T-helper 22 cell (primary cell): ENCODE data around the gene CTSK.
"Not testable (repeated sequence)": the region's sequence is repeated elsewhere in the genome, so short reads cannot be mapped to it uniquely, and the experiment has no call there.

ENCODE experiments used
- DNase-seq: peaks from one replicate; pipeline ENCODE4 v3.0.0-alpha.2; 2020; ENCODE audit warnings: low read depth

The CTSK gene

DNA sequence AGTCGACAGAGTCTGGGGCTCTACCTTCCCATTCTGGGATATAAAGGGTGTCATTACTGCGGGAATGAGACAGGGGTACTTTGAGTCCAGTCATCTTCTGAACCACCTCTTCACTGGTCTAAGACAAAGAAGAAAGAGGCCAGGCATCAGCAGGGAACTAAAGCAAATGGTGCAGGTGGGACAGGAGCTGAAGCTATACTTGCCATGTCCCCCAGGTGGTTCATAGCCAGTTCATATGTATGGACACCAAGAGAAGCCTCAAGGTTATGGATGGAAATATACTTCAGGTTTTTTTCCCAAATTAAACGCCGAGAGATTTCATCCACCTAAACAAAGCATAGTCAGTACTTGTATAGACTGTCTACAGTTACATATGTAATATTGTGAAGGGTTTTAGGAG lies 2.2 kb downstream of the CTSK start:
- DNase-seq: no peak

DNA sequence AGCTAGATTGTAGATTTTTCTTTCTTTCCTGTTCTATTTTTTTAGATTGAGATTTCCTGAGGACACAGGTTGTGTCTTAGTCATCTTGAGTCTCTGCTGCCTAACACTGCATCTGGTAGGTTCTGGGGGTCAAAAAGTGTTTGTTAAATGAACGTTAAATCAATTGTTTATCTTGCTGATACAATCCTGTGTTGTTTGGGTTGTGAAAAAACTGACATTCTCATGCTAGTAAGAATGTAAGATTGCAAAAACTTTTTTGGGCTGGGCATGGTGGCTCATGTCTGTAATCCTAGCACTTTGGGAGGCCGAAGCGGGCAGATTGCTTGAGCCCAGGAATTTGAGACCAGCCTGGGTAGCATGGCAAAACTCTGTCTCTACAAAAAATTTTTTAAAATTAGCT lies 3.4 kb downstream of the CTSK start:
- DNase-seq: no peak

- DNase-seq: no peak
These were observed 9.0 kb downstream of the CTSK start for GRCh38 chr1:150799089-150799488.

DNA sequence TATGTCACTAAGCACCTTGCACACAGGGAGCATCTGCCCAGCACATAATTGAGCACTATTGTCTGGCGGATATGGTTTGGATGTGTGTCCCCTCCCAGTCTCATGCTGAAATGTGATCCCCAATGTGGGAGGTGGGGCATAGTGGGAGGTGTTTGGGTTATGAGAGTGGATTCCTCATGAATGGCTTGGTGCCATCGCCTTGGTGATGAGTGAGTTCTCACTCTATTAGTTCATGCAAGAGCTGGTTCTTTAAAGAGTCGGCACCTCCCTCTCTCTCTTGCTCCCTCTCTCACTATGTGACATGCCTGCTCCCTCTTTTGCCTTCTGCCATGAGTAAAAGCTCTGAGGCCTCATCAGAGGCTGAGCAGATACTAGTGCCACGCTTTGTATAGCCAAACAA lies 9.5 kb downstream of the CTSK start:
- no peak for DNase-seq

- no peak for DNase-seq
These were observed 11.7 kb downstream of the CTSK start for GRCh38 chr1:150796374-150796773.

GRCh38 chr1:150793778-150794177 lies 14.3 kb downstream of the CTSK start:
- not testable (repeated sequence) for DNase-seq

GRCh38 chr1:150793221-150793620 lies 14.8 kb downstream of the CTSK start:
- no peak for DNase-seq

DNA sequence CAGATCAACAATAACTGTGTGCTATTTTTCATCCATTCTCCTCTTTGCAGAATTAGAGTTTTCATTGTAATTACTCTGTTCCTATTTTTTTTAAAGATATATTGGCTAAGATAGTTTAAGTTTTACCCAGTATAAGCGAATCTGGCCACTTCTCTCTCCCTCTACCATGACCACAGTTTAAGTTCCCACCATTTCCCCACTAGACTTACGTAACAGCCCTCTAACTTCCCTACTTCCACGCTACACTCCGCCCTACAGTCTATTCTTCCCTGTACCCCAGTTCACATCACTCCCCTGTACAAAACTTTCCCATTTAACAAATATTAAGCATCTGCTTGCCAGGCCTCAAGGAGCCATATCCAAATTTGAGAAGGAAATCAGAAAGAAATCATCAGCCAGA lies 16.5 kb downstream of the CTSK start:
- no peak for DNase-seq

GRCh38 chr1:150789396-150789795 lies 18.7 kb downstream of the CTSK start:
- no peak for DNase-seq

DNA sequence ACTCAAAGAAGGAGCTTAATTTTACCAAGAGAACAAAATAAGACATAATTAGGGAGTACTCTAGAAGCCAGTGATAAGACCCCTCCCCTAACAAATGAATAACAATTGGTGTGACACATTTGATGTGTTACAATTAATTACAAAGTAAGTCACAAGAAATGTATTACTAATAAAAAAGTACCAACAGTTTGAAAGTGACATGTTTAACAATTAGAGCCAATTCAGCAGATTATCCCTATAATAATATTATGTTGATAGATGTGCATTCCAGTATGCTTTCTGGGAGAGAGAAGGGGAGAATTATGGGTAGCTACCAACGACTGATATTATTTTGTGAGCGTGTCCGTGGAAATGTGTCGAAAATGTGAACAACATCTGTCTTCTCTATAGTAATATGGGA lies 19.1 kb downstream of the CTSK start:
- DNase-seq: no peak

- DNase-seq: no peak
These were observed 20.6 kb downstream of the CTSK start for GRCh38 chr1:150787455-150787854.

GRCh38 chr1:150780510-150780909 lies 27.6 kb downstream of the CTSK start:
- DNase-seq: no peak

DNA sequence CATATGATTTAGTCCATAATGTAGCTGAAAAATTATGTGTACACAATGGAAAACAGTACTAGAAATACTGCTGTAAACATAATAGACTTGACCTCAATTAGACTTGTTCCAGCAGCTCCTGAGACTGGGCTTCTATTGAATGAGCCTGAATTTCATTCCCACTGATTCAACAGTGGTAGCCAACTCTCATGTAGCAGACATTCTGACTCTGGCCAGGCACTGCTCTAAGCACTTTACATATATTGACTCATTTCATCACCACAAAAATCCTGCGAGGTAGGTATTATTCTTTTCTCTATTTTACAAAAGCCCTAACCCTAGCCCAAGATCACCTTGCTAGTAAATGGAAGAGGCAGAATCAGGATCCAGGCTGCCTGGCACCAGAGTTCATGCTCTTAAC lies 29.7 kb downstream of the CTSK start:
- no peak for DNase-seq

GRCh38 chr1:150777544-150777943 lies 30.5 kb downstream of the CTSK start:
- DNase-seq: no peak

- not testable (repeated sequence) for DNase-seq
These were observed 32.0 kb downstream of the CTSK start for GRCh38 chr1:150775931-150776505.

- DNase-seq: no peak
These were observed 32.8 kb downstream of the CTSK start for GRCh38 chr1:150775276-150775675.

- no peak for DNase-seq
These were observed 35.7 kb downstream of the CTSK start for GRCh38 chr1:150772326-150772725.

DNA sequence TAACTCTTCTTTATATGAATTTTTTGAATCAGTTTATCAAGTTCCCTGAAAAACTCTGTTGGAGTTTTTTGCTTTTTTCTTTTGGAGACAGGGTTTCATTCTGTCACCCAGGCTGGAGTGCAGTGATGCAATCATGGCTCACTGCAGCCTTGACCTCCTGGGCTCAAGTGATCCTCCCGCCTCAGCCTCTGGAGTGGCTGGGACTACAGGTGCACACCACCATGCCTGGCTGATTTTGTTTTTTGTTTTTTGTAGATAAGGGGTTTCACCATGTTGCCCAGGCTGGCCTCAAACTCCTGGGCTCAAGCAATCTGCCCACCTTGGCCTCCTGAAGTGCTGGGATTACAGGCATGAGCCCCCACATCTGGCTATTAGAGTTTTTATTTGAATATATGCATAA lies 40.4 kb downstream of the CTSK start:
- not testable (repeated sequence) for DNase-seq

- DNase-seq: not testable (repeated sequence)
These were observed 42.1 kb downstream of the CTSK start for GRCh38 chr1:150765977-150766301.

- DNase-seq: no peak
These were observed 42.6 kb downstream of the CTSK start, which contains the start of gene CTSS for GRCh38 chr1:150765296-150765976. TSS of gene CTSS (minus strand) at chr1:150765778. CDS start at chr1:150764763, 1,015 bp downstream.

GRCh38 chr1:150764617-150765101 lies 43.4 kb downstream of the CTSK start:
- no peak for DNase-seq

DNA sequence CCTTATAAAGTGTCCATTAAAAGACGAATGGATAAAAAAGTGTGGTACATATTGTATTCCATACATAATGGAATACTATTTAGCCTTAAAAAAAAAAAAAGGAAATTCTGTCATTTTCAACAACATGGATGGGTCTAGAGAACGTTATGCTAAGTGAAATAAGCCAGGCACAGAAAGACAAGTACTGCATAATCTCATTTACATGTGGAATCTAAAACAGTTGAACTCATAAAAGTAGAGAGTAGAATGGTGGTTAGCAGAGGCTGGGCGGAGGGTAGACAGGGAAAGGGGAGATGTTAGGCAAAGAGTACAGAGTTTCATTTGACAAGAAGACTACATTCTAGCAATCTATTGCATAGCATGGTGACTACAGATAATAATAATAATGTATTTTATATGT lies 45.0 kb downstream of the CTSK start:
- no peak for DNase-seq

DNA sequence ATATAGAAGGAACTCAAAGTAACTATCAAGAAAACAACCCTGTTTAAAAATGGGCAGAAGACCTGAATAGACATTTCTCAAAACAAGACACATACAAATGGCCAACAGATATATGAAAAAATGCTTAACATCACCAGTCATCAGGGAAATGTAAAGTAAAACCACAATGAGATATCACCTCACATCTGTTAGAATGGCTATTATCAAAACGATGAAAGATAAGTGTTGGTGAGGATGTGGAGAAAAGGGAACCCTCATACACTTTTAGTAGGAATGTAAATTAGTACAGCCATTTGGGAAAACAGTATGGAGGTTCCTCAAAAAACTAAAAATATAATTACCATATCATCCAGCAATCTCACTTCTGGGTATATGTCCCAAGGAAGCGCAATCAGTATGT lies 45.5 kb downstream of the CTSK start:
- DNase-seq: no peak

- DNase-seq: no peak
These were observed 46.3 kb downstream of the CTSK start for GRCh38 chr1:150761801-150762200.
